Left kidney (tissue), 8 donors: ENCODE results near the gene USP17L17. TPM values are rescaled to one million over a fixed set of nuclear protein-coding genes. Genes with fewer than 3 reads are reported as not detected.
"Not testable (repeated sequence)": the region's sequence is repeated elsewhere in the genome, so short reads cannot be mapped to it uniquely, and the experiment has no call there.

Source experiments
- DNase-seq: peaks from one replicate; pipeline ENCODE4 v3.0.0-alpha.2; 2013
- long read RNA-seq, 8 donors: transcript quantifications; one replicate each; lab custom pipeline, GENCODE V29; 2026
- polyA plus RNA-seq: library from polyadenylated mRNA; unstranded; fragments of 120-200 nt; gene quantifications from one replicate; pipeline ENCODE4 v1.2.1, GENCODE V29; 2013; ENCODE audit not compliant: insufficient read length

The USP17L17 gene
- not detected for polyA plus RNA-seq
- long read RNA-seq, donor 1 = 0 reads
- long read RNA-seq, donor 2 = 0 reads
- long read RNA-seq, donor 3 = 0 reads
- long read RNA-seq, donor 4 = 0 reads
- long read RNA-seq, donor 5 = 0 reads
- long read RNA-seq, donor 6 = 0 reads
- long read RNA-seq, donor 7 = 0 reads
- long read RNA-seq, donor 8 = 0 reads

GRCh38 chr4:9243579-9243978, at the start of gene USP17L17:
USP17L17 (plus strand) TSS chr4:9243879; CDS start chr4:9243879, 0 bp downstream.
- not testable (repeated sequence) for DNase-seq

GRCh38 chr4:9210357-9210756, 33.3 kb upstream of the USP17L17 start, which contains the start of gene USP17L10:
USP17L10 (plus strand) TSS chr4:9210657; CDS start chr4:9210657, 0 bp downstream.
- not testable (repeated sequence) for DNase-seq

- not testable (repeated sequence) for DNase-seq
Observed at GRCh38 chr4:9214701-9215100, 29.0 kb upstream of the USP17L17 start.

GRCh38 chr4:9215105-9215504, 28.6 kb upstream of the USP17L17 start, which contains the start of gene USP17L11:
USP17L11 (plus strand) TSS chr4:9215405; CDS start chr4:9215405, 0 bp downstream.
- DNase-seq = not testable (repeated sequence)

- DNase-seq = not testable (repeated sequence)
Observed at GRCh38 chr4:9219852-9220251, 23.8 kb upstream of the USP17L17 start, which contains the start of gene USP17L12. USP17L12 (plus strand) TSS chr4:9220152; CDS start chr4:9220152, 0 bp downstream.

GRCh38 chr4:9224596-9224995, 19.1 kb upstream of the USP17L17 start, which contains the start of gene USP17L13:
USP17L13 (plus strand) TSS chr4:9224896; CDS start chr4:9224896, 0 bp downstream.
- not testable (repeated sequence) for DNase-seq

GRCh38 chr4:9230249-9230648, 13.4 kb upstream of the USP17L17 start:
- DNase-seq = not testable (repeated sequence)

- not testable (repeated sequence) for DNase-seq
Observed at GRCh38 chr4:9234085-9234484, 9.6 kb upstream of the USP17L17 start, which contains the start of gene USP17L15. USP17L15 (plus strand) TSS chr4:9234385; CDS start chr4:9234385, 0 bp downstream.

- DNase-seq = not testable (repeated sequence)
Observed at GRCh38 chr4:9238461-9238860, 5.2 kb upstream of the USP17L17 start.

GRCh38 chr4:9247953-9248680, 4.4 kb downstream of the USP17L17 start, which contains the start of gene USP17L18:
USP17L18 (plus strand) TSS chr4:9248630; CDS start chr4:9248630, 0 bp downstream.
- DNase-seq = not testable (repeated sequence)

- DNase-seq = not testable (repeated sequence)
Observed at GRCh38 chr4:9253078-9253477, 9.4 kb downstream of the USP17L17 start, which contains the start of gene USP17L19. USP17L19 (plus strand) TSS chr4:9253378; CDS start chr4:9253378, 0 bp downstream.

GRCh38 chr4:9257824-9258223, 14.1 kb downstream of the USP17L17 start, which contains the start of gene USP17L20:
USP17L20 (plus strand) TSS chr4:9258124; CDS start chr4:9258124, 0 bp downstream.
- not testable (repeated sequence) for DNase-seq

GRCh38 chr4:9262572-9262971, 18.9 kb downstream of the USP17L17 start, which contains the start of gene USP17L21:
USP17L21 (plus strand) TSS chr4:9262872; CDS start chr4:9262872, 0 bp downstream.
- not testable (repeated sequence) for DNase-seq

GRCh38 chr4:9267319-9267718, 23.6 kb downstream of the USP17L17 start, which contains the start of gene USP17L22:
USP17L22 (plus strand) TSS chr4:9267619; CDS start chr4:9267619, 0 bp downstream.
- DNase-seq = not testable (repeated sequence)

GRCh38 chr4:9271719-9272118, 28.0 kb downstream of the USP17L17 start:
- DNase-seq = not testable (repeated sequence)

Other genes starting within 250 kb of the USP17L17 start
- gene FAM90A26, start 73.5 kb upstream of the USP17L17 start, polyA plus RNA-seq = 0.22 TPM
- not detected for gene USP17L10, start 33.2 kb upstream of the USP17L17 start, polyA plus RNA-seq
- not detected for gene USP17L11, start 28.5 kb upstream of the USP17L17 start, polyA plus RNA-seq
- gene USP17L12, start 23.7 kb upstream of the USP17L17 start, polyA plus RNA-seq = not detected
- gene USP17L13, start 19.0 kb upstream of the USP17L17 start, polyA plus RNA-seq = not detected
- gene USP17L15, start 9.5 kb upstream of the USP17L17 start, polyA plus RNA-seq = not detected
- not detected for gene USP17L18, start 4.8 kb downstream of the USP17L17 start, polyA plus RNA-seq
- not detected for gene USP17L19, start 9.5 kb downstream of the USP17L17 start, polyA plus RNA-seq
- gene USP17L20, start 14.2 kb downstream of the USP17L17 start, polyA plus RNA-seq = not detected
- not detected for gene USP17L21, start 19.0 kb downstream of the USP17L17 start, polyA plus RNA-seq
- gene USP17L22, start 23.7 kb downstream of the USP17L17 start, polyA plus RNA-seq = not detected
- not detected for gene USP17L24, start 81.3 kb downstream of the USP17L17 start, polyA plus RNA-seq
- gene USP17L25, start 86.0 kb downstream of the USP17L17 start, polyA plus RNA-seq = not detected
- gene USP17L26, start 90.8 kb downstream of the USP17L17 start, polyA plus RNA-seq = not detected
- gene USP17L5, start 95.5 kb downstream of the USP17L17 start, polyA plus RNA-seq = not detected
- gene USP17L27, start 100.3 kb downstream of the USP17L17 start, polyA plus RNA-seq = not detected
- gene USP17L28, start 105.0 kb downstream of the USP17L17 start, polyA plus RNA-seq = not detected
- gene USP17L29, start 109.8 kb downstream of the USP17L17 start, polyA plus RNA-seq = not detected
- not detected for gene USP17L30, start 119.2 kb downstream of the USP17L17 start, polyA plus RNA-seq
- gene DEFB131A, start 200.5 kb downstream of the USP17L17 start, polyA plus RNA-seq = not detected